ENCODE results near the gene PTPRG. TPM values are rescaled to one million over a fixed set of nuclear protein-coding genes. Genes with fewer than 3 reads are reported as not detected.

Gene PTPRG
- total RNA-seq, 6 experiments from 2014 or later: 29.4 to 34.7 (median 32.7) TPM

DNA sequence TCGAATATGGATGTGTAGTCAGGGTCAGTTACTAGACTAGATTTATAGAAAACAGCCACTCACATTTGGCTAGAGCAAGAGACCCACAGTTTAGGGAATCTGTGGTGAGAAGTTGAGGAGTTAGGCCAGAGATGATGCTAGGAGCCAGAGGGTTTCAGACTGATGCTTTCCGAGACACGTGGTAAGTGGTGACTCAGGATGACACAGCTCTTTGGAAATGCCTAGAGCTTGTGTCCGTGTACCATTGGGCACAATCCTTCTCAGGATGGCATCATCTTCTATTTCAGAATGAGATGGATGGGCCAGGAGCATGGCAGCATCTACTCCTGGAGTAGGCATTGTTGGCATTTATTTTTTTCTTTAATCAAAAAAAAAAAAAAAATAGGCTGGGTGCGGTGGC lies 28.5 kb downstream of the PTPRG start:
- H3K36me3 Mint-ChIP-seq (ENCODE audit: low read depth): peaks cover 12% of the 10 kb centered on the region
- TF ChIP-seq, protein P1, sequence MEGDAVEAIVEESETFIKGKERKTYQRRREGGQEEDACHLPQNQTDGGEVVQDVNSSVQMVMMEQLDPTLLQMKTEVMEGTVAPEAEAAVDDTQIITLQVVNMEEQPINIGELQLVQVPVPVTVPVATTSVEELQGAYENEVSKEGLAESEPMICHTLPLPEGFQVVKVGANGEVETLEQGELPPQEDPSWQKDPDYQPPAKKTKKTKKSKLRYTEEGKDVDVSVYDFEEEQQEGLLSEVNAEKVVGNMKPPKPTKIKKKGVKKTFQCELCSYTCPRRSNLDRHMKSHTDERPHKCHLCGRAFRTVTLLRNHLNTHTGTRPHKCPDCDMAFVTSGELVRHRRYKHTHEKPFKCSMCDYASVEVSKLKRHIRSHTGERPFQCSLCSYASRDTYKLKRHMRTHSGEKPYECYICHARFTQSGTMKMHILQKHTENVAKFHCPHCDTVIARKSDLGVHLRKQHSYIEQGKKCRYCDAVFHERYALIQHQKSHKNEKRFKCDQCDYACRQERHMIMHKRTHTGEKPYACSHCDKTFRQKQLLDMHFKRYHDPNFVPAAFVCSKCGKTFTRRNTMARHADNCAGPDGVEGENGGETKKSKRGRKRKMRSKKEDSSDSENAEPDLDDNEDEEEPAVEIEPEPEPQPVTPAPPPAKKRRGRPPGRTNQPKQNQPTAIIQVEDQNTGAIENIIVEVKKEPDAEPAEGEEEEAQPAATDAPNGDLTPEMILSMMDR (IDR thresholded peaks at IDR 0.05): no peak
- H3K27ac Mint-ChIP-seq: peak overlapping the region; percentile 86
- peak; percentile 70 for DNase-seq
- H3K27me3 Mint-ChIP-seq (ENCODE audit: insufficient read depth): no peaks in the 10 kb centered on the region
- peaks cover 6% of the 10 kb centered on the region for H3K9me3 Mint-ChIP-seq
- H3K4me3 Mint-ChIP-seq: no peak overlapping the region; the same call in 1 of the 2 replicates
- H3K4me1 Mint-ChIP-seq (ENCODE audit: low read depth): peaks cover 30% of the 10 kb centered on the region

DNA sequence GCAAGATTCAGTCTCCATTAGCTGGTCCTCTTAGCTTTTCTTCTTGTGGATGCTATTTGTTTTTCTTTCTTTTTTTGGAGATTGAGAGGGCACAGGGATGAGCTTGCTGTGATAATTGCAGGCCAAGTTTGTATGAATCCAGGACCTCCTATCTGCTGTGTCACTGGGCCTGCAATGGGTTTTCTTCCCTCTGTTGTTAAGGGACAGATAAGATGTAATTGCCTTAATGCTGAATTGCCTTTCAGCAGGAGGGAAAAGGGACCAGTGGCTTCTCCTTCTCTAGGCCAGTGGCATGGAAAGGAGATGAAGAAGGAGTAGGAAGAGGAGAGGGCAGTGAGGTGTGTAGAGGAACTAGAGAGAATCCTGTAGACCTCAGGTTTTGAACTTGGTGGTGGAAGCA lies 29.9 kb downstream of the PTPRG start:
- no peaks in the 10 kb centered on the region for H3K27me3 Mint-ChIP-seq (ENCODE audit: insufficient read depth)
- H3K4me1 Mint-ChIP-seq (ENCODE audit: low read depth): peaks cover 37% of the 10 kb centered on the region
- H3K27ac Mint-ChIP-seq: no peak overlapping the region
- H3K36me3 Mint-ChIP-seq (ENCODE audit: low read depth): peaks cover 11% of the 10 kb centered on the region
- TF ChIP-seq, protein P1 (IDR thresholded peaks at IDR 0.05): no peak
- H3K9me3 Mint-ChIP-seq: peaks cover 6% of the 10 kb centered on the region
- H3K4me3 Mint-ChIP-seq: no peak overlapping the region
- no peak for DNase-seq

DNA sequence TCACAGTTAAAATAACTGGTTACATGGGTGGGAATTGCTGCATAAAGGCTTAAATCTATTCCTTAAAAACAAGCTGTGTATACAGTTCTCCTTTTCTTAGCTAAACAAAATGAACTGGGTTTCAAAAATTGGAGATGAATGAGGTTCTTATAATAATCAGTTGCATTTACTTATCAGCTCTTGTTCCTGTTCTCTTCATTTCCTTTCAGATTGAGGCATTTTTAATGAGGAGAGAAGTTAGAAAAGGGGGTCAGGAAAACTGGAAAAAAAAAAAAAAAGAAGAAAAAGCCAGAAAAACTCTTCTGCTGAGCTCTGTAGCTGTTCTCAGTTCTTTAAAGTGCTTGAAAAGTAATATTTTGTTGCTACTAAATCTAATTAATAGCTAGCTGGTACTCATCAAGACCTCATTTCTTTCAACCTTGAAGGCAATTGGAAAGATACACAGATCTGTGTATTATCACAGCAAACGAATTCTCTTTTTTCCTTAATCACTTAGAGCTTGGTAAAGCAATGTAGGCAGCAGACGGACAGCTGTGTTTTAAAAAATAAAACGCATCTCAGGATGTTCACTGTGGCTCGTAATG lies 32.2 kb downstream of the PTPRG start:
- Mint-ChIP-seq H3K4me3 (no peak overlapping the region), H3K9me3 (peaks cover 6% of the 10 kb centered on the region), H3K27ac (0 out of 2 replicates have a peak overlapping the region, but pooled peaks have one; percentile 13), H3K4me1 (ENCODE audit: low read depth) (peaks cover 37% of the 10 kb centered on the region), H3K36me3 (ENCODE audit: low read depth) (peaks cover 6% of the 10 kb centered on the region), H3K27me3 (ENCODE audit: insufficient read depth) (no peaks in the 10 kb centered on the region)
- TF ChIP-seq, protein P1 (IDR thresholded peaks at IDR 0.05): no peak
- no peak for DNase-seq

DNA sequence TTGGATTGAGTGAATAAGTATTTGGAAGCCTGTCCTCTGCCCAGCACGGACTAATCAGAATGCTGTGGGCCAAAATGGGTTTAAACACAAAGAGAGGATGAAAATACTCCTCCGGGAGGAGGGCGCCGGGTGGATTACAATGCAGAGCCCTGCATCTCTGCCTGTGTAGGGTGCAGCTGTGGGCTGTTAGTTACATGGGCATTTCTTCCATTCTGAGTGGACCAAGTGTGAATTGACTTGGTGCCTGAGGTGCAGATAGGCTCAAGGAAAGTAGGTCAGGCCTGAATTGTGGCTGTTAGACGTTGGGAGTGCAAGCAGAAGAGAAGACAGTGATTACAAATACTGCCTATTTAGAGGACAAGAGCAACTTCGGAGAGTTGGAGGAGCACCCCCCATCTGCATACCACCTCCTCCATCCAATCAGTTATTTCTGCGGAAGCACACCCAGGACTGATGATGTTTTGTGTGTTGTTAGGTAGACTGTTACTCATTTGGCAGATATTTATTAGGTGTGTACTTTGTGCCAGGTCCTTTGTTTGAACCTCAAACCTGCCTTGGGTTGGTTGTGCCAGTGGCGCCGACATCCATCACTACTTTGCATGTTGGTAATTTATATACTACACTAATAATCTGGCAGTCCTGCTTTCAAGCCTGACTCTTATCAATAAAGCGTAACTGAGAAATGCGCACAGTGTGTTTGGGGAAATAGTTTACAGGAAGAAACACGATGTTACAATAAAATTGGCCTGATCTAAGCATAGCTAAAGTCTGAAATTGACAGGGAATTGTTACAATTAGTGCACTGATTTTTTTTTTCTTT lies 33.0 kb downstream of the PTPRG start:
- Mint-ChIP-seq H3K27me3 (ENCODE audit: insufficient read depth) (no peaks in the 10 kb centered on the region), H3K27ac (peak overlapping the region; percentile 63), H3K36me3 (ENCODE audit: low read depth) (peaks cover 6% of the 10 kb centered on the region), H3K4me1 (ENCODE audit: low read depth) (peaks cover 33% of the 10 kb centered on the region), H3K4me3 (peak overlapping the region; percentile 75), H3K9me3 (peaks cover 6% of the 10 kb centered on the region)
- TF ChIP-seq, protein P1 (IDR thresholded peaks at IDR 0.05): no peak
- no peak for DNase-seq

DNA sequence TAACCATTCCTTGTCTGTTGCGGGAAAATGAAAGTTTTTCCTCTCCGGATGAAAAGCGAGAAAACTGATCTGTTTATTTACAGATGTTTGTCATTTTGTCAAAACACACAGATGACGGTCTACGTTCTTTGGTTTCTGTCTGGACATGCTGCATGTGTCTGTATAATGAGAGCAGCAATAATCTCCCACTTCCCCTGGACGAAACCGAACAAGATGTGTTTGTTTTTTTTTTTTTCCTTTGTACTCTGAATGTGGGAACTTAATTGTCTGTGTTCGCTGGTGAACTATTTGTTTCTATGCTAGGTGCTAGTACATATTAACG lies 33.6 kb downstream of the PTPRG start:
- TF ChIP-seq, protein P1 (IDR thresholded peaks at IDR 0.05): no peak
- H3K27ac Mint-ChIP-seq: peak overlapping the region; percentile 63
- no peaks in the 10 kb centered on the region; the same call in 1 of the 2 replicates for H3K36me3 Mint-ChIP-seq (ENCODE audit: low read depth)
- peaks cover 27% of the 10 kb centered on the region for H3K4me1 Mint-ChIP-seq (ENCODE audit: low read depth)
- no peak for DNase-seq
- no peaks in the 10 kb centered on the region for H3K27me3 Mint-ChIP-seq (ENCODE audit: insufficient read depth)
- H3K4me3 Mint-ChIP-seq: peak overlapping the region; percentile 75
- H3K9me3 Mint-ChIP-seq: peaks cover under 1% of the 10 kb centered on the region
